Frontal cortex (tissue), 1 donor: ENCODE data around the gene FUOM. TPM values are rescaled to one million over a fixed set of nuclear protein-coding genes. Genes with fewer than 3 reads are reported as not detected.

Experiments
- small RNA-seq: library from RNA; depleted of rRNA; stranded (forward); fragments of <200 nt; gene quantifications from one replicate; pipeline ENCODE3, GENCODE V24; 2014
- total RNA-seq: library from RNA; depleted of rRNA; stranded (reverse); fragments of >200 nt; gene quantifications from one replicate; pipeline ENCODE4 v1.2.3, GENCODE V29; 2014

Gene FUOM
- total RNA-seq, 1 donor from 2014 or later, result 6.9 TPM

Small RNA genes lying within 50 kb of the gene (small RNA-seq; reads per million reads assigned to genes)
- not detected for gene AL360181.4
- gene BANF1P2, result not detected
- gene MIR3944, result not detected

Other genes with a start within 250 kb of the FUOM start
- gene KNDC1, start 197.8 kb downstream of the FUOM start, total RNA-seq, result 8.2 TPM
- not detected for gene UTF1, start 127.8 kb downstream of the FUOM start, total RNA-seq
- gene VENTX, start 120.2 kb downstream of the FUOM start, total RNA-seq, result not detected
- gene ADAM8, start 81.2 kb downstream of the FUOM start, total RNA-seq, result 1.2 TPM
- 44.8 TPM for gene TUBGCP2, start 49.1 kb downstream of the FUOM start, total RNA-seq
- gene ZNF511, start 49.1 kb downstream of the FUOM start, total RNA-seq, result 7.3 TPM
- gene CALY, start 21.1 kb downstream of the FUOM start, total RNA-seq, result 8.2 TPM
- gene PRAP1, start 10.6 kb downstream of the FUOM start, total RNA-seq, result not detected
- 35.5 TPM for gene ECHS1, start 15.3 kb upstream of the FUOM start, total RNA-seq
- 7.7 TPM for gene PAOX, start 21.2 kb upstream of the FUOM start, total RNA-seq
- 21.2 TPM for gene MTG1, start 36.1 kb upstream of the FUOM start, total RNA-seq
- 6.1 TPM for gene SPRN, start 66.6 kb upstream of the FUOM start, total RNA-seq
- under 0.01 TPM for gene SCART1, start 95.9 kb upstream of the FUOM start, total RNA-seq
- gene CYP2E1, start 169.3 kb upstream of the FUOM start, total RNA-seq, result 14.7 TPM
- 1.2 TPM for gene SYCE1, start 207.6 kb upstream of the FUOM start, total RNA-seq